K562 (cell line): ENCODE results near the gene NDOR1. TPM values are rescaled to one million over a fixed set of nuclear protein-coding genes. Genes with fewer than 3 reads are reported as not detected.

ENCODE experiments used
- BACH1 ChIP-seq: fragments of 200-800 bp; sonication (Bioruptor generic); IDR thresholded peaks from 2 replicates; pipeline ENCODE4 v1.6.1; 2016; ENCODE audit warnings: missing genetic modification characterization, missing compliant biosample characterization
- BRCA1 ChIP-seq, 2 experiments: fragments of 450-650 bp in 1 of 2; sonication (generic) in 1 of 2; formaldehyde crosslinking in 1 of 2; IDR thresholded peaks; 2 replicates each; pipeline versions ENCODE4 v1.5.0 to v1.6.1; 2017 to 2020; ENCODE audit warnings: mild to moderate bottlenecking in 1 of 2, missing genetic modification reagents in 1 of 2
- CXXC5 ChIP-seq: fragments of 250-450 bp; sonication (Bioruptor Pico); IDR thresholded peaks from 2 replicates; pipeline ENCODE4 v1.8.0; 2022; ENCODE audit warnings: inconsistent platforms, mild to moderate bottlenecking, moderate library complexity
- MBD2 ChIP-seq: sonication (generic); IDR thresholded peaks from 2 replicates; pipeline ENCODE4 v1.6.1; 2016; ENCODE audit warnings: low read depth, borderline replicate concordance
- PHF20 ChIP-seq: fragments of 450-650 bp; IDR thresholded peaks from 2 replicates; pipeline ENCODE4 v1.6.1; 2018; ENCODE audit not compliant: partially characterized antibody
- POLR2AphosphoS5 ChIP-seq: IDR thresholded peaks from 2 replicates; pipeline ENCODE4 v1.6.1; 2011; ENCODE audit warnings: mild to moderate bottlenecking, low read depth, low read length, moderate library complexity; ENCODE audit not compliant: control insufficient read depth, insufficient read depth
- POLR2B ChIP-seq: fragments of 450-650 bp; IDR thresholded peaks from 2 replicates; pipeline ENCODE4 v1.6.1; 2018; ENCODE audit warnings: low read depth; ENCODE audit not compliant: partially characterized antibody
- TAF15 ChIP-seq: fragments of 200-400 bp; formaldehyde crosslinking; IDR thresholded peaks from 2 replicates; pipeline ENCODE4 v1.6.1; 2017; ENCODE audit warnings: mild to moderate bottlenecking, low read depth, low read length, moderate library complexity
- TRIM24 ChIP-seq, 2 experiments: fragments of 450-650 bp; IDR thresholded peaks; 2 replicates each; pipeline ENCODE4 v1.6.1; 2016
- TSC22D4 ChIP-seq: fragments of 450-650 bp; IDR thresholded peaks from 2 replicates; pipeline ENCODE4 v1.6.1; 2016; ENCODE audit warnings: missing genetic modification characterization, missing biosample characterization, control low read depth
- ZFP36 ChIP-seq: fragments of 150-350 bp; IDR thresholded peaks from 2 replicates; pipeline ENCODE4 v1.6.1; 2018; ENCODE audit warnings: low read length, low read depth; ENCODE audit not compliant: partially characterized antibody
- ZFX ChIP-seq: sonication (generic); formaldehyde crosslinking; IDR thresholded peaks from 2 replicates; pipeline ENCODE4 v1.8.0; 2022; ENCODE audit warnings: mild to moderate bottlenecking, missing genetic modification reagents, moderate library complexity
- ZNF778 ChIP-seq: fragments of 450-650 bp; formaldehyde crosslinking; IDR thresholded peaks from 2 replicates; pipeline ENCODE4 v1.4.0; 2020; ENCODE audit warnings: mild to moderate bottlenecking, moderate library complexity
- polyA plus RNA-seq, 8 experiments: library from polyadenylated mRNA; depleted of rRNA in 4 of 8; stranded (reverse) in 5 of 8; unstranded in 3 of 8; fragments of >200 nt; fragmentation: Nextera tagmentation in 2 of 8; fragmentation: Illumina TruSeq in 1 of 8; extraction: Ambion mirVana in 2 of 8; extraction: Trizol in 1 of 8; gene quantifications; 2 replicates each; pipeline versions ENCODE4 v1.2.1 to v1.2.3, GENCODE V29; 2011 to 2014; ENCODE audit warnings: inconsistent platforms in 1 of 8, missing spikeins in 1 of 8
- total RNA-seq, 7 experiments: library from RNA; depleted of rRNA in 6 of 7; stranded (reverse); fragments of >200 nt in 6 of 7; fragmentation: Illumina TruSeq in 2 of 7; extraction: Trizol in 2 of 7; gene quantifications; 2 replicates each; pipeline versions ENCODE4 v1.2.1 to v1.2.3, GENCODE V29; 2011 to 2021; ENCODE audit warnings: low replicate concordance in 1 of 7
- TF ChIP-seq, protein P1 (sequence below): fragments of 450-650 bp; IDR thresholded peaks from 2 replicates; pipeline ENCODE4 v1.6.1; 2016; ENCODE audit warnings: mild to moderate bottlenecking, moderate library complexity
- TF ChIP-seq, protein P2 (sequence below): fragments of 450-650 bp; formaldehyde crosslinking; IDR thresholded peaks from 2 replicates; pipeline ENCODE4 v1.4.0; 2020; ENCODE audit warnings: mild to moderate bottlenecking, moderate library complexity

NDOR1 gene
- total and polyA plus RNA-seq, 9 of the 15 experiments (the other 6 are each of a cell fraction or from before 2014, with no cell fraction given) = 0.06 to 36.9 (median 6.9) TPM

DNA sequence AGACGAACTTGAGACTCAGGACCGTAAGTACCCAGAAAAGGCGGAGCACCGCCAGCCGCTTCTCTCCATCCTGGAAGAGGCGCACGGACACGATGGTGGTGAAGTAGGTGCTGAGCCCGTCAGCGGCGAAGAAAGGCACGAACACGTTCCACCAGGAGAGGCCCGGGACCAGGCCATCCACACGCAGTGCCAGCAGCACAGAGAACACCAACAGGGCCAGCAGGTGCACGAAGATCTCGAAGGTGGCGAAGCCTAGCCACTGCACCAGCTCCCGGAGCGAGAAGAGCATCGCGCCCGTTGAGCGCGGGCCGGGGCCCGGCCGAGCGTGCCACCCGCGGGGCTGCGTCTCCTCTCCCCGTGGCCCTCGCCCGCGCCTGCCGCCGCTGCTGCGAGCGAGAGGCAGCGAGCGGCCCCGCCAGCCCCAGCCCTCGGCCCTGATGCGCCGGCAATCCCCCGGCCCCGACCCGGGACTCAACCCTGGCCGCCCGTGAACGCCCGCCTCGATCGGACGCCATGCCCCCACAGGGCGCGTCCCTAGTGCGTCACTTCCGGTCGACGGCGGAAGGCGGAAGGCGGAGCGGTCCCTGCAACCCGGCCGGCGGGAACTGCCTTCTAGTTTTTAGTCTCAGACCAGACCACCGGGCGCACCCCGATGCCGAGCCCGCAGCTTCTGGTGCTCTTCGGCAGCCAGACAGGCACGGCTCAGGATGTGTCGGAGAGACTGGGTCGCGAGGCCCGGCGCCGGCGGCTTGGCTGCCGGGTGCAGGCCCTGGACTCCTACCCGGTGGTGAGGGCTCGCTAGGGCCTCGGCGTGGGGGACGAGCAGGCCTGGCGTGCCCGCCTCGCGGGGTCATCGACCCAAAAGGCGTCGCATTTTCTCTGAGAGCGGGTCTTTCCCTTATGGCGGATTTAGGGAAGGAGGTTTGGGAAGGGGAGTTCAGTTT, at the start of gene NDOR1, which contains the start of gene TMEM203 (continued):
- TF ChIP-seq, protein P1, sequence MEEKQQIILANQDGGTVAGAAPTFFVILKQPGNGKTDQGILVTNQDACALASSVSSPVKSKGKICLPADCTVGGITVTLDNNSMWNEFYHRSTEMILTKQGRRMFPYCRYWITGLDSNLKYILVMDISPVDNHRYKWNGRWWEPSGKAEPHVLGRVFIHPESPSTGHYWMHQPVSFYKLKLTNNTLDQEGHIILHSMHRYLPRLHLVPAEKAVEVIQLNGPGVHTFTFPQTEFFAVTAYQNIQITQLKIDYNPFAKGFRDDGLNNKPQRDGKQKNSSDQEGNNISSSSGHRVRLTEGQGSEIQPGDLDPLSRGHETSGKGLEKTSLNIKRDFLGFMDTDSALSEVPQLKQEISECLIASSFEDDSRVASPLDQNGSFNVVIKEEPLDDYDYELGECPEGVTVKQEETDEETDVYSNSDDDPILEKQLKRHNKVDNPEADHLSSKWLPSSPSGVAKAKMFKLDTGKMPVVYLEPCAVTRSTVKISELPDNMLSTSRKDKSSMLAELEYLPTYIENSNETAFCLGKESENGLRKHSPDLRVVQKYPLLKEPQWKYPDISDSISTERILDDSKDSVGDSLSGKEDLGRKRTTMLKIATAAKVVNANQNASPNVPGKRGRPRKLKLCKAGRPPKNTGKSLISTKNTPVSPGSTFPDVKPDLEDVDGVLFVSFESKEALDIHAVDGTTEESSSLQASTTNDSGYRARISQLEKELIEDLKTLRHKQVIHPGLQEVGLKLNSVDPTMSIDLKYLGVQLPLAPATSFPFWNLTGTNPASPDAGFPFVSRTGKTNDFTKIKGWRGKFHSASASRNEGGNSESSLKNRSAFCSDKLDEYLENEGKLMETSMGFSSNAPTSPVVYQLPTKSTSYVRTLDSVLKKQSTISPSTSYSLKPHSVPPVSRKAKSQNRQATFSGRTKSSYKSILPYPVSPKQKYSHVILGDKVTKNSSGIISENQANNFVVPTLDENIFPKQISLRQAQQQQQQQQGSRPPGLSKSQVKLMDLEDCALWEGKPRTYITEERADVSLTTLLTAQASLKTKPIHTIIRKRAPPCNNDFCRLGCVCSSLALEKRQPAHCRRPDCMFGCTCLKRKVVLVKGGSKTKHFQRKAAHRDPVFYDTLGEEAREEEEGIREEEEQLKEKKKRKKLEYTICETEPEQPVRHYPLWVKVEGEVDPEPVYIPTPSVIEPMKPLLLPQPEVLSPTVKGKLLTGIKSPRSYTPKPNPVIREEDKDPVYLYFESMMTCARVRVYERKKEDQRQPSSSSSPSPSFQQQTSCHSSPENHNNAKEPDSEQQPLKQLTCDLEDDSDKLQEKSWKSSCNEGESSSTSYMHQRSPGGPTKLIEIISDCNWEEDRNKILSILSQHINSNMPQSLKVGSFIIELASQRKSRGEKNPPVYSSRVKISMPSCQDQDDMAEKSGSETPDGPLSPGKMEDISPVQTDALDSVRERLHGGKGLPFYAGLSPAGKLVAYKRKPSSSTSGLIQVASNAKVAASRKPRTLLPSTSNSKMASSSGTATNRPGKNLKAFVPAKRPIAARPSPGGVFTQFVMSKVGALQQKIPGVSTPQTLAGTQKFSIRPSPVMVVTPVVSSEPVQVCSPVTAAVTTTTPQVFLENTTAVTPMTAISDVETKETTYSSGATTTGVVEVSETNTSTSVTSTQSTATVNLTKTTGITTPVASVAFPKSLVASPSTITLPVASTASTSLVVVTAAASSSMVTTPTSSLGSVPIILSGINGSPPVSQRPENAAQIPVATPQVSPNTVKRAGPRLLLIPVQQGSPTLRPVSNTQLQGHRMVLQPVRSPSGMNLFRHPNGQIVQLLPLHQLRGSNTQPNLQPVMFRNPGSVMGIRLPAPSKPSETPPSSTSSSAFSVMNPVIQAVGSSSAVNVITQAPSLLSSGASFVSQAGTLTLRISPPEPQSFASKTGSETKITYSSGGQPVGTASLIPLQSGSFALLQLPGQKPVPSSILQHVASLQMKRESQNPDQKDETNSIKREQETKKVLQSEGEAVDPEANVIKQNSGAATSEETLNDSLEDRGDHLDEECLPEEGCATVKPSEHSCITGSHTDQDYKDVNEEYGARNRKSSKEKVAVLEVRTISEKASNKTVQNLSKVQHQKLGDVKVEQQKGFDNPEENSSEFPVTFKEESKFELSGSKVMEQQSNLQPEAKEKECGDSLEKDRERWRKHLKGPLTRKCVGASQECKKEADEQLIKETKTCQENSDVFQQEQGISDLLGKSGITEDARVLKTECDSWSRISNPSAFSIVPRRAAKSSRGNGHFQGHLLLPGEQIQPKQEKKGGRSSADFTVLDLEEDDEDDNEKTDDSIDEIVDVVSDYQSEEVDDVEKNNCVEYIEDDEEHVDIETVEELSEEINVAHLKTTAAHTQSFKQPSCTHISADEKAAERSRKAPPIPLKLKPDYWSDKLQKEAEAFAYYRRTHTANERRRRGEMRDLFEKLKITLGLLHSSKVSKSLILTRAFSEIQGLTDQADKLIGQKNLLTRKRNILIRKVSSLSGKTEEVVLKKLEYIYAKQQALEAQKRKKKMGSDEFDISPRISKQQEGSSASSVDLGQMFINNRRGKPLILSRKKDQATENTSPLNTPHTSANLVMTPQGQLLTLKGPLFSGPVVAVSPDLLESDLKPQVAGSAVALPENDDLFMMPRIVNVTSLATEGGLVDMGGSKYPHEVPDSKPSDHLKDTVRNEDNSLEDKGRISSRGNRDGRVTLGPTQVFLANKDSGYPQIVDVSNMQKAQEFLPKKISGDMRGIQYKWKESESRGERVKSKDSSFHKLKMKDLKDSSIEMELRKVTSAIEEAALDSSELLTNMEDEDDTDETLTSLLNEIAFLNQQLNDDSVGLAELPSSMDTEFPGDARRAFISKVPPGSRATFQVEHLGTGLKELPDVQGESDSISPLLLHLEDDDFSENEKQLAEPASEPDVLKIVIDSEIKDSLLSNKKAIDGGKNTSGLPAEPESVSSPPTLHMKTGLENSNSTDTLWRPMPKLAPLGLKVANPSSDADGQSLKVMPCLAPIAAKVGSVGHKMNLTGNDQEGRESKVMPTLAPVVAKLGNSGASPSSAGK = no peak
- TF ChIP-seq POLR2AphosphoS5 (peak; percentile 82), BRCA1 (IDR thresholded peaks at IDR 0.05) (no peak), BRCA1 (CRISPR knock-in tag; IDR thresholded peaks at IDR 0.05) (no peak), ZFX (CRISPR knock-in tag) (peak; percentile 88), TAF15 (no peak), TRIM24 (IDR thresholded peaks at IDR 0.05) (peak in 1 of 2 experiments; percentile 26; a peak in 1 of 4 replicates), TSC22D4 (tag) (no peak), MBD2 (peak; percentile 75), ZFP36 (no peak), CXXC5 (CRISPR knock-in tag) (peak; percentile 82), PHF20 (peak; percentile 99), BACH1 (tag) (no peak), ZNF778 (CRISPR knock-in tag) (no peak), POLR2B (peak; percentile 57)
- TF ChIP-seq, protein P2, sequence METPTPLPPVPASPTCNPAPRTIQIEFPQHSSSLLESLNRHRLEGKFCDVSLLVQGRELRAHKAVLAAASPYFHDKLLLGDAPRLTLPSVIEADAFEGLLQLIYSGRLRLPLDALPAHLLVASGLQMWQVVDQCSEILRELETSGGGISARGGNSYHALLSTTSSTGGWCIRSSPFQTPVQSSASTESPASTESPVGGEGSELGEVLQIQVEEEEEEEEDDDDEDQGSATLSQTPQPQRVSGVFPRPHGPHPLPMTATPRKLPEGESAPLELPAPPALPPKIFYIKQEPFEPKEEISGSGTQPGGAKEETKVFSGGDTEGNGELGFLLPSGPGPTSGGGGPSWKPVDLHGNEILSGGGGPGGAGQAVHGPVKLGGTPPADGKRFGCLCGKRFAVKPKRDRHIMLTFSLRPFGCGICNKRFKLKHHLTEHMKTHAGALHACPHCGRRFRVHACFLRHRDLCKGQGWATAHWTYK (CRISPR knock-in tag) = 0 out of 2 replicates have a peak, but pooled peaks have one; percentile 31
